Measurements from ENCODE around the gene GJD2.

- TF ChIP-seq YY1 (IDR thresholded peaks at IDR 0.05; ENCODE audit: insufficient read depth, insufficient read length) (no peak), ZNF274 (IDR thresholded peaks at IDR 0.05; ENCODE audit: low read depth, low read length) (no peak)
Observed at GRCh38 chr15:34721802-34722438, 32.9 kb downstream of the GJD2 start.

All from NT2/D1 (cell line).